Endothelial cell (in vitro differentiated cells): Measurements from ENCODE around the gene CYP1A2. TPM values are rescaled to one million over a fixed set of nuclear protein-coding genes. Genes with fewer than 3 reads are reported as not detected.
A peak's percentile ranks its signal among the peaks of the same experiment; 100 is the strongest.

ENCODE experiments used
- DNase-seq: peaks from one replicate; pipeline ENCODE4 v3.0.0; 2021; ENCODE audit warnings: low spot score
- H3K27ac Mint-ChIP-seq: one replicate; pipeline ENCODE4 v1.8.0; 2021; ENCODE audit warnings: mixed read lengths, inconsistent platforms; ENCODE audit not compliant: unreplicated experiment
- H3K27me3 Mint-ChIP-seq: one replicate; pipeline ENCODE4 v1.8.0; 2021; ENCODE audit warnings: mild to moderate bottlenecking, moderate library complexity, mixed read lengths, inconsistent platforms; ENCODE audit not compliant: unreplicated experiment
- H3K36me3 Mint-ChIP-seq: one replicate; pipeline ENCODE4 v1.8.0; 2021; ENCODE audit warnings: mild to moderate bottlenecking, low read depth, mixed read lengths, inconsistent platforms; ENCODE audit not compliant: unreplicated experiment
- H3K4me1 Mint-ChIP-seq: one replicate; pipeline ENCODE4 v1.8.0; 2021; ENCODE audit warnings: mild to moderate bottlenecking, mixed read lengths, inconsistent platforms; ENCODE audit not compliant: unreplicated experiment
- H3K4me3 Mint-ChIP-seq: one replicate; pipeline ENCODE4 v1.8.0; 2021; ENCODE audit warnings: mild to moderate bottlenecking, mixed read lengths, inconsistent platforms; ENCODE audit not compliant: unreplicated experiment
- H3K9me3 Mint-ChIP-seq: one replicate; pipeline ENCODE4 v1.8.0; 2021; ENCODE audit warnings: mixed read lengths, inconsistent platforms; ENCODE audit not compliant: unreplicated experiment
- CTCF ChIP-seq: fragments of 200-600 bp; sonication (generic); IDR thresholded peaks from one replicate; pipeline ENCODE4 v1.5.0; 2021; ENCODE audit warnings: antibody characterized with exemption; ENCODE audit not compliant: unreplicated experiment
- total RNA-seq: library from RNA; stranded (reverse); fragmentation: NEBNext Ultra II Directional; extraction: Animal tissue kit (Norgen Biotek cat#: 25700); gene quantifications from one replicate; pipeline ENCODE4 v1.2.1, GENCODE V29; 2021; ENCODE audit not compliant: unreplicated experiment

Gene CYP1A2
- total RNA-seq, 1 donor from 2014 or later, result not detected

GRCh38 chr15:74800559-74801094 is 52.0 kb downstream of the CYP1A2 start:
- no peak overlapping the region for H3K27ac Mint-ChIP-seq
- no peaks in the 10 kb centered on the region for H3K9me3 Mint-ChIP-seq
- H3K27me3 Mint-ChIP-seq, result peaks cover 9% of the 10 kb centered on the region
- TF ChIP-seq CTCF, result no peak
- no peak for DNase-seq
- no peaks in the 10 kb centered on the region for H3K4me1 Mint-ChIP-seq
- H3K4me3 Mint-ChIP-seq, result no peak overlapping the region
- peaks cover 20% of the 10 kb centered on the region for H3K36me3 Mint-ChIP-seq

GRCh38 chr15:74801311-74801997 is 52.8 kb downstream of the CYP1A2 start:
- peaks cover 16% of the 10 kb centered on the region for H3K36me3 Mint-ChIP-seq
- peaks cover 9% of the 10 kb centered on the region for H3K27me3 Mint-ChIP-seq
- no peak for DNase-seq
- H3K4me3 Mint-ChIP-seq, result peak overlapping the region; percentile 47
- no peak for TF ChIP-seq CTCF
- H3K4me1 Mint-ChIP-seq, result no peaks in the 10 kb centered on the region
- H3K27ac Mint-ChIP-seq, result no peak overlapping the region
- no peaks in the 10 kb centered on the region for H3K9me3 Mint-ChIP-seq

GRCh38 chr15:74802290-74802689 is 53.6 kb downstream of the CYP1A2 start:
- DNase-seq, result no peak
- no peak overlapping the region for H3K27ac Mint-ChIP-seq
- H3K4me1 Mint-ChIP-seq, result no peaks in the 10 kb centered on the region
- no peak overlapping the region for H3K4me3 Mint-ChIP-seq
- no peaks in the 10 kb centered on the region for H3K9me3 Mint-ChIP-seq
- peaks cover 16% of the 10 kb centered on the region for H3K36me3 Mint-ChIP-seq
- peaks cover 9% of the 10 kb centered on the region for H3K27me3 Mint-ChIP-seq
- TF ChIP-seq CTCF, result no peak

- no peaks in the 10 kb centered on the region for H3K4me1 Mint-ChIP-seq
- no peaks in the 10 kb centered on the region for H3K9me3 Mint-ChIP-seq
- no peak overlapping the region for H3K27ac Mint-ChIP-seq
- no peak overlapping the region for H3K4me3 Mint-ChIP-seq
- no peak for DNase-seq
- peaks cover 16% of the 10 kb centered on the region for H3K36me3 Mint-ChIP-seq
- TF ChIP-seq CTCF, result no peak
- peaks cover 9% of the 10 kb centered on the region for H3K27me3 Mint-ChIP-seq
These were observed 54.3 kb downstream of the CYP1A2 start for GRCh38 chr15:74802862-74803447.

- Mint-ChIP-seq H3K27me3 (peaks cover 10% of the 10 kb centered on the region), H3K4me1 (peaks cover 4% of the 10 kb centered on the region), H3K36me3 (peaks cover 16% of the 10 kb centered on the region), H3K9me3 (no peaks in the 10 kb centered on the region), H3K4me3 (no peak overlapping the region), H3K27ac (no peak overlapping the region)
- TF ChIP-seq CTCF, result no peak
- no peak for DNase-seq
These were observed 56.3 kb downstream of the CYP1A2 start for GRCh38 chr15:74804935-74805334.
